ENCODE results near the gene STARD3.

DNA sequence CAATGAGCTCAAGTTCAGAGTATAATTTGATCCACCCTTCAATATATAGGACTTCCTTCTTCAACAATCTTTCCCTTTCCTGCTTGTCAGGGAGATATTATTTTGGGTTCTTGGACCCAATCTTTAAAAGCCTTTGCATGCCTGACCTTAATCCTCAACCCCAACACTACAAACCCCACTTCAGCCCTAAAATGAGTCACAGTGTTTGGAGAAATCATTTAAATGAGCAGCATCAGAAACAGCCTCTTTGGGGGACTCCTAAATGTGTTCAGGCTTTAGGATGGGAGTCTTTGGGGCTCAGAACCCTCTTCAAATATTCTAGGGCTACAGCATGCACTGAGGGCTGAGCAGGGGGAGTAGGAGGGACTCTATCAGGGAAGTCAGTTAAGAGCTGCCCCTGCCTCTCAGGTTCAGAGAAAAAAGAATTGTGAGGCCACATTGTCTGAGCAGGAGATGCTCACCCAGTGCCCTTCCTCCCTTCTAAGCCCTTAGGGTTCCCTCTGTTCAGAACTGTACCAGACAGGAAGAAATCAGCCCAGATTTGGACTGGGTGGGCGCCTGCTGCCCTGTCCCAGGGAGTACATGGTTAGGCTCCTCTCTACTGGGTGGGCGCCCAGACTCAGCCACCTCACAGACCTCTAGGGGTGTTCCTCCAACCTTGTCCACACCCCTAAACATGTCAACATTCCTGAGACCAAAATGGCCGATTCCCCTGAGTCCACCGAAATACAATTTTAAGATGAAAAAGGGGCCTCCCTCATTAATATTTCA is 34.2 kb upstream of the STARD3 start:
- TF ChIP-seq, protein P1, sequence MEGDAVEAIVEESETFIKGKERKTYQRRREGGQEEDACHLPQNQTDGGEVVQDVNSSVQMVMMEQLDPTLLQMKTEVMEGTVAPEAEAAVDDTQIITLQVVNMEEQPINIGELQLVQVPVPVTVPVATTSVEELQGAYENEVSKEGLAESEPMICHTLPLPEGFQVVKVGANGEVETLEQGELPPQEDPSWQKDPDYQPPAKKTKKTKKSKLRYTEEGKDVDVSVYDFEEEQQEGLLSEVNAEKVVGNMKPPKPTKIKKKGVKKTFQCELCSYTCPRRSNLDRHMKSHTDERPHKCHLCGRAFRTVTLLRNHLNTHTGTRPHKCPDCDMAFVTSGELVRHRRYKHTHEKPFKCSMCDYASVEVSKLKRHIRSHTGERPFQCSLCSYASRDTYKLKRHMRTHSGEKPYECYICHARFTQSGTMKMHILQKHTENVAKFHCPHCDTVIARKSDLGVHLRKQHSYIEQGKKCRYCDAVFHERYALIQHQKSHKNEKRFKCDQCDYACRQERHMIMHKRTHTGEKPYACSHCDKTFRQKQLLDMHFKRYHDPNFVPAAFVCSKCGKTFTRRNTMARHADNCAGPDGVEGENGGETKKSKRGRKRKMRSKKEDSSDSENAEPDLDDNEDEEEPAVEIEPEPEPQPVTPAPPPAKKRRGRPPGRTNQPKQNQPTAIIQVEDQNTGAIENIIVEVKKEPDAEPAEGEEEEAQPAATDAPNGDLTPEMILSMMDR (IDR thresholded peaks at IDR 0.05) = no peak
- no peak for TF ChIP-seq POLR2A (IDR thresholded peaks at IDR 0.05)
